WI38 (cell line): ENCODE results near the gene SSH2.

ENCODE experiments used
- H3K4me3 ChIP-seq: 2 replicates; pipeline ENCODE4 v1.5.1; 2011; ENCODE audit warnings: low read depth, mild to moderate bottlenecking, control low read depth, low read length
- TF ChIP-seq, protein P1 (sequence below): IDR thresholded peaks from 2 replicates; pipeline ENCODE4 v1.5.1; 2012; ENCODE audit warnings: low read depth, mild to moderate bottlenecking, control low read depth, low read length

The SSH2 gene

GRCh38 chr17:29714146-29714545 is 215.9 kb downstream of the SSH2 start:
- no peak overlapping the region for H3K4me3 ChIP-seq
- TF ChIP-seq, protein P1, sequence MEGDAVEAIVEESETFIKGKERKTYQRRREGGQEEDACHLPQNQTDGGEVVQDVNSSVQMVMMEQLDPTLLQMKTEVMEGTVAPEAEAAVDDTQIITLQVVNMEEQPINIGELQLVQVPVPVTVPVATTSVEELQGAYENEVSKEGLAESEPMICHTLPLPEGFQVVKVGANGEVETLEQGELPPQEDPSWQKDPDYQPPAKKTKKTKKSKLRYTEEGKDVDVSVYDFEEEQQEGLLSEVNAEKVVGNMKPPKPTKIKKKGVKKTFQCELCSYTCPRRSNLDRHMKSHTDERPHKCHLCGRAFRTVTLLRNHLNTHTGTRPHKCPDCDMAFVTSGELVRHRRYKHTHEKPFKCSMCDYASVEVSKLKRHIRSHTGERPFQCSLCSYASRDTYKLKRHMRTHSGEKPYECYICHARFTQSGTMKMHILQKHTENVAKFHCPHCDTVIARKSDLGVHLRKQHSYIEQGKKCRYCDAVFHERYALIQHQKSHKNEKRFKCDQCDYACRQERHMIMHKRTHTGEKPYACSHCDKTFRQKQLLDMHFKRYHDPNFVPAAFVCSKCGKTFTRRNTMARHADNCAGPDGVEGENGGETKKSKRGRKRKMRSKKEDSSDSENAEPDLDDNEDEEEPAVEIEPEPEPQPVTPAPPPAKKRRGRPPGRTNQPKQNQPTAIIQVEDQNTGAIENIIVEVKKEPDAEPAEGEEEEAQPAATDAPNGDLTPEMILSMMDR = no peak

GRCh38 chr17:29713626-29714025 is 216.4 kb downstream of the SSH2 start:
- no peak overlapping the region for H3K4me3 ChIP-seq
- TF ChIP-seq, protein P1 = no peak

DNA sequence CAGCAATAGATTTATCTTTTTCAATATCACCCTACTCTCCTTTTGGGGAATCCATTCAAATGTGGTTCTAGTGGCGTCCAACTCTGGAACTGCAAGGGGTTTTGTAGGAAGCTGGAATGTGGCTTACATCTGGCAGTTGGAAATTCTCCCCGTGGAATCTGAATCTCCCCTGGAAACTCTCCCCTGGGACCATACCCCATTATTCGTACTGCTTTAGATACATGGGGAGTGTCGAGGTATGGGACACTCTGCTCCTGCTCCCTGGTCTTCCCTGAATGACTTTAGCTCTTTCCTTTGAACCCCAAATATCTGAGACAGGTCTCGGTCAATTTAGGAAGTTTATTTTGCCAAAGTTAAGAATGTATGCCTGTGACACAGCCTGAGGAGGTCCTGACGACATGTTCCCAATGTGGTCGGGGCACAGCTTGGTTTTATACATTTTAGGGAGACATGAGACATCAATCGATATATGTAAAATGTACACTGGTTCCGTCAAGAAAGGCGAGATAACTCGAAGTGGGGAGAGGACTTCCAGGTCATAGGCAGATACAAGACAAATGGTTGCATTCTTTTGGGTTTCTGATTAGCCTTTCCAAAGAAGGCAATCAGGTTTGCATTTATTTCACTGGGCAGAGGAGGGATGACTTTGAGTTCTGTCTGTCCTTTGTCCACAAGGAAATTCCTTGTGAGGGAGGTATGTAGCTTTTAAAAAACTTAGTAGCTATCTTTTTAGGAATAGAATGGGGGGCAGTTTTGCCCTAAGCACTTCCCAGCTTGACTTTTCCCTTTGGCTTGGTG is 218.2 kb downstream of the SSH2 start:
- no peak overlapping the region for H3K4me3 ChIP-seq
- TF ChIP-seq, protein P1 = no peak

GRCh38 chr17:29710891-29711418 is 219.1 kb downstream of the SSH2 start:
- TF ChIP-seq, protein P1 = no peak
- H3K4me3 ChIP-seq = no peak overlapping the region

- TF ChIP-seq, protein P1 = no peak
- H3K4me3 ChIP-seq = no peak overlapping the region
Observed at GRCh38 chr17:29710520-29710884, 219.5 kb downstream of the SSH2 start.

GRCh38 chr17:29709866-29710519 is 220.0 kb downstream of the SSH2 start:
- TF ChIP-seq, protein P1 = no peak
- H3K4me3 ChIP-seq = no peak overlapping the region

- TF ChIP-seq, protein P1 = no peak
- H3K4me3 ChIP-seq = no peak overlapping the region
Observed at GRCh38 chr17:29707212-29707571, 222.8 kb downstream of the SSH2 start.
